Right renal cortex interstitium (tissue), 3 donors: ENCODE measurements around the gene PAX4. TPM values are rescaled to one million over a fixed set of nuclear protein-coding genes. Genes with fewer than 3 reads are reported as not detected.
A peak's percentile ranks its signal among the peaks of the same experiment; 100 is the strongest.
"Not testable (repeated sequence)": the region's sequence is repeated elsewhere in the genome, so short reads cannot be mapped to it uniquely, and the experiment has no call there.

ENCODE experiments used
- DNase-seq, 3 donors: peaks; one replicate each; pipeline ENCODE4 v3.0.0-alpha.2; 2013; ENCODE audit warnings: low read depth in 3 of 3, low spot score in 2 of 3
- polyA plus RNA-seq, 3 donors: library from polyadenylated mRNA; unstranded; fragments of 120-200 nt; gene quantifications; one replicate each; pipeline ENCODE4 v1.2.1, GENCODE V29; 2013; ENCODE audit not compliant: insufficient read length in 3 of 3

Gene PAX4
- polyA plus RNA-seq, 3 donors = not detected

GRCh38 chr7:127587663-127588018 lies 30.3 kb downstream of the PAX4 start:
- no peak for DNase-seq

DNA sequence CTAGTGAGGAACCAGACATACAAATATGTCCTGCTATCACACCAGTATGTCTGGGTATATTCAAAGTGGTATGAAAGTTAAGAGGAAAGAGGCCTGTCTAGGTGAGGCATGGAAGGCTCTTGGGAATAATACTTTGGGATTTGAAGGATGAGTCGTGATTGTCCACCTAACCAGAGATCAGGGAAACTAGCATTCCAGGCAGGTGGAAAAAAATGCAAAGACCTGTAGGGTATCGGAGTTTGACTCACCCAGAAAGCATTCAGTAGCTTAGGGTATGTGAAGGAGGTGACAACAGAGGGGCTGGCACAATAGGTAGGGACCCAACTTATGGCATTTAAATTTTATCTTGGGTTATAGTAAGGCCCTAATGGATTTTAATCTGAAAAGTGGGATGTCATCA lies 31.6 kb downstream of the PAX4 start:
- DNase-seq = no peak

GRCh38 chr7:127585044-127585953 lies 32.6 kb downstream of the PAX4 start, which contains the start of gene GCC1:
GCC1 (minus strand) TSS chr7:127585596; CDS start chr7:127585182, 414 bp downstream.
- peak; percentile 80 to 83 (median 82) for DNase-seq

- no peak for DNase-seq
Observed at GRCh38 chr7:127584648-127585043, 33.3 kb downstream of the PAX4 start.

- no peak for DNase-seq
Observed at GRCh38 chr7:127582361-127582760, 35.6 kb downstream of the PAX4 start.

DNA sequence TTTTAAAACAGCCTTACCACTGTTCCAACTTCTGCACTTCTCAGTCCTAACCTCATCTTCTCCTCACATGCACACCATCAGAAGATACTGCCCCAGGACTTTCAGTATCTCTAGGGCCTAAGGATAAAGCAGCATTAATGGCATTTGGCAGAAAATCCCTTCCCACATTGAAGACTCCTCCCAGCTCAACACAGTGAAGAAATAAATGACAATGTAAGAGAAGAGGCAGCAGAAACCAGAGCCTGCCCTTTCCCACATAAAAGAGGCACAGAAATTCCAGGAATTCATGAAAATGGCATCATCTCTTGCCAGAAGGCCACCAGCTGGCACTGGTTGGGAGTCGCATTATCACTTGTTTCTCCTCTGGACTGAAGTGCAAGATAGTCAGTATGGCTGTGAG lies 36.2 kb downstream of the PAX4 start:
- DNase-seq = no peak

DNA sequence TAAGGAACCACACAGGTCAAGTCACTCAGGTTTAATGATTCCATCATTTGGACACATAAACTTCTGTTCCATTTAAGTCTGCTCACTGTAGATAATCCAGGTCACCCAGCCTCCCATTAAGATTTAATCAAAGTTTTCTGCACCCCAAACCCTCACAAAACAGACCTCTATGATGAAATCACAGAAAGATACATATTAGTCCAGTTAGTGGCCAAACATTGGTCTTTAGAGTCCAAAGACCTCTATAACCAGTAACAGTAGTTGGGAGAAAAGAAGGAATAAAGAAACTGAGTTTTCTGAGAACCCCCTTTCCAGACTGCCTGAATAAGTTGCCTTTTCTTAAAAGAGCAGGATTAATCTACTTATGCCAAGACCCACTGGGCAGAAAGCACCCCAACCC lies 37.3 kb downstream of the PAX4 start:
- DNase-seq = no peak

DNA sequence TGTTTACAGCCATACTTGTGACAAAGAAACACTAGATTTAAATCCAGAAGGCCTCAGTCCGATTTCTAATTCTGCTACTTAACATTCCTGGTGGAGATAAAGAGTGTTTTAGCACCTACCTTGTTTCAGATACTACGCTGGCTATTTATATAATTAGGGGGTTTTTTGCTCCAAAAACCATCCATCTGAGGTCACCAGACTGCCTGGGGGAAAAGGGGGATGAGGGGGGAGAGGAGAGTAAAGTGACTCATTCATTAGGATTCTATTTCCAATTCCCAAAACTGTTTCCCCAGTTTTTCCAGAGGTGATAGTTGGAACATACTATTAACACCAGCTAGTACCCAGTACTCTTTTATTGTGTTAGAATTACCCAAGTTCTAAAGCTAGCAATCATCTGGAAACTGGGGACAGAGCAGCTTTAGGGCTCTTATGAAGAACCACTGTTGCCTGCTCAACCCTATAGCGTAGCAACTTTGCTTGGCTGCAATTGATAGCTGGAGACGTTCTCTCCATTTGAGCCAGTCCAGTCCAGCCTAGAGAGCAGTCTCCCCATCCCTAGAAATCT lies 39.1 kb downstream of the PAX4 start:
- DNase-seq = no peak

DNA sequence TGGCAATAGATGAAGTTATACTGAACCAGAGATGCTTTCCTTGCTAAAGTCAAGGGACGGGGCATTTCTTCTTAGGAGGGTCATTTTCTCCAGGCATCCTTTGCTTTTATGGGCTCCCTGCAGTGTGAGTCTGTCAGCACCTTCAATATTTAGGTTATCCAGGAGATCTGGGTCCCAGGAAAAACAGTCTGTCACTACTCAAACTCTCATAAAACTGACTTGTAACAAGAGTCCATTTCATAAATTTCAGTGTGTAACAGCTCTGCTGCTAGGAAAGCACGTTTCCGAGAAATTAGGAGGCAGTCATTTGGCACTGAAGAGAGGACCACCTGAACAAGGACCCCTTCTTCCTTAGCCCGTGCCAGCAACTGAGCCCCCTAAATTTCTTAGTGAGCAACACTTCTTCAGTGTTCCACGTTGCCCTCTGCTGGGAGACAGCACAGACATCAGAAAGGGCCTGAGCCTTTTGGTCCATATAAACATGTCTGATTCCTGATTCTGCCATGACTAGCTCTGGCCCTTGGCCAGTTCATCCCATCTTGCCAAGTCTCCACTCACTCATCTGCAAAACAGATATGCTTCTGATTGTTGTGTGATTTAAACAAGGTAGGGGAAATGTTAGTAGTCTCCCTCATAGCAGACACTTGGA lies 39.8 kb downstream of the PAX4 start:
- DNase-seq = no peak

GRCh38 chr7:127571741-127572505 lies 46.0 kb downstream of the PAX4 start:
- no peak for DNase-seq

DNA sequence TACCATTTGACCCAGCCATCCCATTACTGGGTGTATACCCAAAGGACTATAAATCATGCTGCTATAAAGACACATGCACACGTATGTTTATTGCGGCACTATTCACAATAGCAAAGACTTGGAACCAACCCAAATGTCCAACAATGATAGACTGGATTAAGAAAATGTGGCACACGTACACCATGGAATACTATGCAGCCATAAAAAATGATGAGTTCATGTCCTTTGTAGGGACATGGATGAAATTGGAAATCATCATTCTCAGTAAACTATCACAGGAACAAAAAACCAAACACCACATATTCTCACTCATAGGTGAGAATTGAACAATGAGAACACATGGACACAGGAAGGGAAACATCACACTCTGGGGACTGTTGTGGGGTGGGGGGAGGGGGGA lies 49.9 kb downstream of the PAX4 start:
- DNase-seq = not testable (repeated sequence)

DNA sequence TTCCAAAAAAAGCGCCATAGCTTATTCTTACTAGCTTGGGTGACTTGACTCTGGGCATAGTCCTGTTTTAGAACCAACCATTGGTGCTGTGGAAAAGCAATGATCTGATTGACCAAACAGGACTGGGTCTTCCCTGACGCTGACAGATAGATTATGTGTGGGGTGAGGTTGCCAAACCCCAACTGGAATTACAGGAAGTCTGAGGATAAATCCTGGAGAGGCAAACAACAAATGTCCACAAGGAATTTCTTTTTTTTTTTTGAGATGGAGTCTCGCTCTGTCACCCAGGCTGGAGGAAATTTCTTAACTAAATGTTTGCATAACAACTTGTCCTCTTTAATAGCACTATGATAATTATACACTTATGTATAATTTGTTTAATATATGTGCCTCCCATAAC lies 51.7 kb downstream of the PAX4 start:
- no peak for DNase-seq

Other genes starting within 250 kb of the PAX4 start
- gene ZNF800, start 225.4 kb downstream of the PAX4 start, polyA plus RNA-seq = 10 to 100 TPM; 19.4 to 20.8 (median 20.0) TPM
- 10 to 100 TPM; 15.0 to 15.2 (median 15.0) TPM for gene GCC1, start 32.5 kb downstream of the PAX4 start, polyA plus RNA-seq
- 100 to 1,000 TPM; 175 to 195 (median 193) TPM for gene ARF5, start 29.7 kb downstream of the PAX4 start, polyA plus RNA-seq
- under 1 TPM; 0.06 to 0.25 (median 0.07) TPM for gene FSCN3, start 24.4 kb downstream of the PAX4 start, polyA plus RNA-seq
- gene SND1, start 34.1 kb upstream of the PAX4 start, polyA plus RNA-seq = 100 to 1,000 TPM; 158 to 177 (median 163) TPM